Neural progenitor cell (in vitro differentiated cells): ENCODE data around the gene BCAS3. TPM values are rescaled to one million over a fixed set of nuclear protein-coding genes. Genes with fewer than 3 reads are reported as not detected.

Experiments used
- small RNA-seq: library from RNA; depleted of rRNA; stranded (forward); fragments of <200 nt; gene quantifications from one replicate; pipeline ENCODE3, GENCODE V24; 2015
- total RNA-seq: library from RNA; depleted of rRNA; stranded (reverse); fragments of >200 nt; gene quantifications from 2 replicates; pipeline ENCODE4 v1.2.3, GENCODE V29; 2015; ENCODE audit warnings: low replicate concordance

BCAS3 gene
- total RNA-seq, 1 donor from 2014 or later = 60.9 TPM

Small RNA genes within 50 kb of the gene (small RNA-seq; reads per million reads assigned to genes)
- gene RF00019 (not detected), gene RN7SL448P (not detected), gene RN7SL606P (not detected), gene RNU6-623P (not detected)

Other genes with a start within 250 kb of the BCAS3 start
- gene APPBP2, start 151.6 kb upstream of the BCAS3 start, total RNA-seq = 31.3 and 48.0 TPM in 2 replicates
- 16.6 and 22.9 TPM in 2 replicates for gene PPM1D, start 77.7 kb upstream of the BCAS3 start, total RNA-seq